ENCODE data around the gene SHOC1. TPM values are rescaled to one million over a fixed set of nuclear protein-coding genes. Genes with fewer than 3 reads are reported as not detected.

SHOC1 gene
- total and polyA plus RNA-seq, 2 donors (not counting 1 experiment from before 2014, with no cell fraction given) = under 0.01 to 0.02 TPM

DNA sequence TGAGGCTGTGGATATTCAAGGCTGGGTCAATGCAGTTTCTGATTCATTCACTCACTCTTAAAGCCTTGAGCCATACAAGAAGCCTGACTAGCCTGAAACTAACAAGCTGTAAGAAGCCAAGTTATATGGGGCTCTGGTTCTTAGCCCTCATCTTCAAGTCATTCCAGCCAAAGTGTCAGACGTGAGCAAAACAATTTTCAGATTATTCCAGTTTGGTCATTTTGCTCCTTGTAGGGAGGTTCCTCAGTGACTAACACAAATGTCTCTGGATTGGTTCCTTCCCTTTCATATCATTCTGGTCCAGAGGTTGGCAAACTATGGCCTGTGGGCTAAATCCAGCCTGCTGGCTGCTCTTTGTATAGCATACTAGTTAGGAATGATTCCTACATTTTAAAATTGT, 12.5 kb upstream of the SHOC1 start:
- no peak for DNase-seq (ENCODE audit: low read depth in 2 of 2)
- Histone ChIP-seq H3K4me3 (replicated peaks in 1 of 4; ENCODE audit: control extremely low read depth in 1 of 4, insufficient read depth in 1 of 4, low read depth in 3 of 4, low read length in 4 of 4) (no peak overlapping the region), H3K4me2 (ENCODE audit: extremely low read depth, insufficient read depth, low read length) (no peak overlapping the region), H3K4me1 (ENCODE audit: control insufficient read depth, extremely low read depth, insufficient read depth, low read length) (no peaks in the 10 kb centered on the region), H2AFZ (ENCODE audit: low read length) (no peak overlapping the region), H3K9me3 (ENCODE audit: control insufficient read depth, insufficient read depth, low read depth, low read length) (no peaks in the 10 kb centered on the region), H3K79me2 (ENCODE audit: control insufficient read depth, insufficient read depth, low read length) (no peaks in the 10 kb centered on the region), H3K36me3 (ENCODE audit: control insufficient read depth, insufficient read depth, low read length) (no peaks in the 10 kb centered on the region), H4K20me1 (ENCODE audit: control insufficient read depth, extremely low read depth, insufficient read depth, low read length) (no peaks in the 10 kb centered on the region), H3K27me3 (ENCODE audit: control insufficient read depth, insufficient read depth, low read length) (no peaks in the 10 kb centered on the region), H3K27ac (ENCODE audit: insufficient read depth, low read length) (no peak overlapping the region), H3K9ac (ENCODE audit: insufficient read depth, low read length) (no peak overlapping the region)
- TF ChIP-seq EZH2 (IDR thresholded peaks at IDR 0.05; ENCODE audit: low read length, missing control alignments) = no peak
- TF ChIP-seq, protein P1, sequence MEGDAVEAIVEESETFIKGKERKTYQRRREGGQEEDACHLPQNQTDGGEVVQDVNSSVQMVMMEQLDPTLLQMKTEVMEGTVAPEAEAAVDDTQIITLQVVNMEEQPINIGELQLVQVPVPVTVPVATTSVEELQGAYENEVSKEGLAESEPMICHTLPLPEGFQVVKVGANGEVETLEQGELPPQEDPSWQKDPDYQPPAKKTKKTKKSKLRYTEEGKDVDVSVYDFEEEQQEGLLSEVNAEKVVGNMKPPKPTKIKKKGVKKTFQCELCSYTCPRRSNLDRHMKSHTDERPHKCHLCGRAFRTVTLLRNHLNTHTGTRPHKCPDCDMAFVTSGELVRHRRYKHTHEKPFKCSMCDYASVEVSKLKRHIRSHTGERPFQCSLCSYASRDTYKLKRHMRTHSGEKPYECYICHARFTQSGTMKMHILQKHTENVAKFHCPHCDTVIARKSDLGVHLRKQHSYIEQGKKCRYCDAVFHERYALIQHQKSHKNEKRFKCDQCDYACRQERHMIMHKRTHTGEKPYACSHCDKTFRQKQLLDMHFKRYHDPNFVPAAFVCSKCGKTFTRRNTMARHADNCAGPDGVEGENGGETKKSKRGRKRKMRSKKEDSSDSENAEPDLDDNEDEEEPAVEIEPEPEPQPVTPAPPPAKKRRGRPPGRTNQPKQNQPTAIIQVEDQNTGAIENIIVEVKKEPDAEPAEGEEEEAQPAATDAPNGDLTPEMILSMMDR (conservative IDR thresholded peaks at IDR 0.05 in 1 of 2, IDR thresholded peaks at IDR 0.05 in 1 of 2; ENCODE audit: low read depth in 1 of 2, low read length in 2 of 2) = no peak

DNA sequence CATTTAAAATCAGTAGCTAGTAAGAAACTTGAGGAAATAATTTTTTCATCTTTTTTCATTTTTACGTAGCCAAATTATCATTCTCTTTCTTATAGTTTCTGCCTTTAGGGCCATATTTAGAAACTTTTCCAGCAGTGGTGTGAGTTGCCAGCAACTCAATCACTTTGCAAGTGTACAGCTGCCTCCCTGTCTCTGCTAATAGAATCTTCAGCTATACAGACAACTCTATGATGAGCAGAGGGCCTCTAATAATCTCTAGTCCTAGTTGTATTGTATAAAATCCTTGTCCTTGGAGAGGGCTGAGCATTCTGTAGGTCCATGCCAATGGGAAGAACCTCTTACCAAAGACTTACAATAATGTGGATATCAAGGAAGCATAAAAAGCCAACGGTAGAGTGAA, 11.5 kb upstream of the SHOC1 start:
- Histone ChIP-seq H4K20me1 (ENCODE audit: control insufficient read depth, extremely low read depth, insufficient read depth, low read length) (no peaks in the 10 kb centered on the region), H2AFZ (ENCODE audit: low read length) (no peak overlapping the region), H3K9ac (ENCODE audit: insufficient read depth, low read length) (no peak overlapping the region), H3K4me2 (ENCODE audit: extremely low read depth, insufficient read depth, low read length) (no peak overlapping the region), H3K9me3 (ENCODE audit: control insufficient read depth, insufficient read depth, low read depth, low read length) (no peaks in the 10 kb centered on the region), H3K36me3 (ENCODE audit: control insufficient read depth, insufficient read depth, low read length) (no peaks in the 10 kb centered on the region), H3K79me2 (ENCODE audit: control insufficient read depth, insufficient read depth, low read length) (no peaks in the 10 kb centered on the region), H3K4me3 (replicated peaks in 1 of 4; ENCODE audit: control extremely low read depth in 1 of 4, insufficient read depth in 1 of 4, low read depth in 3 of 4, low read length in 4 of 4) (no peak overlapping the region), H3K27ac (ENCODE audit: insufficient read depth, low read length) (no peak overlapping the region), H3K27me3 (ENCODE audit: control insufficient read depth, insufficient read depth, low read length) (no peaks in the 10 kb centered on the region), H3K4me1 (ENCODE audit: control insufficient read depth, extremely low read depth, insufficient read depth, low read length) (no peaks in the 10 kb centered on the region)
- DNase-seq (ENCODE audit: low read depth in 2 of 2) = no peak
- TF ChIP-seq, protein P1 (conservative IDR thresholded peaks at IDR 0.05 in 1 of 2, IDR thresholded peaks at IDR 0.05 in 1 of 2; ENCODE audit: low read depth in 1 of 2, low read length in 2 of 2) = no peak
- no peak for TF ChIP-seq EZH2 (IDR thresholded peaks at IDR 0.05; ENCODE audit: low read length, missing control alignments)

DNA sequence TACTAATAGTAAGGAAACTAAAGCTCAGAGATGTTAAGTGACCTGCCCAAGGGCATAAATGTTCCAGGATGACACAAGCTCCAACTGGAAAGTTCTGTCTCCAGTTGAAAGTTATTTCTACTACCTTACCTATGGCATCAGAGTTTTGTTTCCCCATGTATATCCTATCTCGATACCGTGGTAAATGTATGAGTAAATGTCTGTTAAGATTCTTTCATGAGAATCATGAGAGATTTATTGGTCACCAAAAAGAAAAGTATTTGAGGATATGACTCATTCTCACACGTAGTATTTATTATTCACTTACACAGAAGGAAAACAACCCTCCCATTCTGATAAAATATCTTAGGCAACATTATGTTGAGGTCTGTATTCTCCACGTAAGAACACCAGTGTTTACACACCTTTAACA, 11.1 kb upstream of the SHOC1 start:
- no peaks in the 10 kb centered on the region for H3K79me2 ChIP-seq (ENCODE audit: control insufficient read depth, insufficient read depth, low read length)
- peak; percentile 55 to 79 for DNase-seq (ENCODE audit: low read depth in 2 of 2)
- no peak overlapping the region for H3K9ac ChIP-seq (ENCODE audit: insufficient read depth, low read length)
- no peaks in the 10 kb centered on the region for H3K36me3 ChIP-seq (ENCODE audit: control insufficient read depth, insufficient read depth, low read length)
- no peak overlapping the region for H3K27ac ChIP-seq (ENCODE audit: insufficient read depth, low read length)
- no peaks in the 10 kb centered on the region for H4K20me1 ChIP-seq (ENCODE audit: control insufficient read depth, extremely low read depth, insufficient read depth, low read length)
- H3K4me1 ChIP-seq (ENCODE audit: control insufficient read depth, extremely low read depth, insufficient read depth, low read length) = no peaks in the 10 kb centered on the region
- H3K4me3 ChIP-seq (replicated peaks in 1 of 4; ENCODE audit: control extremely low read depth in 1 of 4, insufficient read depth in 1 of 4, low read depth in 3 of 4, low read length in 4 of 4) = no peak overlapping the region
- H3K27me3 ChIP-seq (ENCODE audit: control insufficient read depth, insufficient read depth, low read length) = no peaks in the 10 kb centered on the region
- no peak for TF ChIP-seq EZH2 (IDR thresholded peaks at IDR 0.05; ENCODE audit: low read length, missing control alignments)
- TF ChIP-seq, protein P1 (conservative IDR thresholded peaks at IDR 0.05 in 1 of 2, IDR thresholded peaks at IDR 0.05 in 1 of 2; ENCODE audit: low read depth in 1 of 2, low read length in 2 of 2) = no peak
- no peak overlapping the region for H3K4me2 ChIP-seq (ENCODE audit: extremely low read depth, insufficient read depth, low read length)
- no peak overlapping the region for H2AFZ ChIP-seq (ENCODE audit: low read length)
- no peaks in the 10 kb centered on the region for H3K9me3 ChIP-seq (ENCODE audit: control insufficient read depth, insufficient read depth, low read depth, low read length)
